Epidermal melanocyte (primary cell): ENCODE results near the gene GFY.
"Not testable (repeated sequence)": the region's sequence is repeated elsewhere in the genome, so short reads cannot be mapped to it uniquely, and the experiment has no call there.

Experiments used
- DNase-seq: peaks from one replicate; pipeline ENCODE4 v3.0.0; 2011; ENCODE audit warnings: low spot score; ENCODE audit not compliant: insufficient read length

The GFY gene

GRCh38 chr19:49468746-49469447 lies 43.7 kb downstream of the GFY start:
- DNase-seq: no peak

- DNase-seq: no peak
Measured at GRCh38 chr19:49469828-49470614, 44.8 kb downstream of the GFY start.

- DNase-seq: no peak
Measured at GRCh38 chr19:49470615-49470978, 45.4 kb downstream of the GFY start.

- no peak for DNase-seq
Measured at GRCh38 chr19:49472936-49473335, 47.7 kb downstream of the GFY start.

GRCh38 chr19:49473501-49473867 lies 48.3 kb downstream of the GFY start:
- not testable (repeated sequence) for DNase-seq

- peak; percentile 97 for DNase-seq
Measured at GRCh38 chr19:49473868-49474541, 48.8 kb downstream of the GFY start, which contains the start of gene FLT3LG. TSS of gene FLT3LG (plus strand) at chr19:49474215. CDS start at chr19:49474640, 425 bp downstream.

GRCh38 chr19:49474542-49474924 lies 49.3 kb downstream of the GFY start:
- DNase-seq: no peak

- no peak for DNase-seq
Measured at GRCh38 chr19:49475191-49475917, 50.2 kb downstream of the GFY start.

- no peak for DNase-seq
Measured at GRCh38 chr19:49475995-49476880, 51.0 kb downstream of the GFY start.
